Suprapubic skin (tissue), 3 donors: ENCODE data around the gene P2RX7.

Source experiments
- POLR2AphosphoS5 ChIP-seq, 3 donors: sonication (generic); formaldehyde crosslinking; IDR thresholded peaks; one replicate each; pipeline ENCODE4 v1.6.1; 2017; ENCODE audit warnings: antibody characterized with exemption in 3 of 3
- TF ChIP-seq, protein P1 (sequence below), 2 donors: fragments of 200-600 bp in 1 of 2; fragments of 450-650 bp in 1 of 2; sonication (generic) in 1 of 2; IDR thresholded peaks; one replicate each; pipeline ENCODE4 v1.5.1; 2016 to 2019; ENCODE audit warnings: antibody characterized with exemption in 2 of 2, mild to moderate bottlenecking in 1 of 2, moderate library complexity in 1 of 2

DNA sequence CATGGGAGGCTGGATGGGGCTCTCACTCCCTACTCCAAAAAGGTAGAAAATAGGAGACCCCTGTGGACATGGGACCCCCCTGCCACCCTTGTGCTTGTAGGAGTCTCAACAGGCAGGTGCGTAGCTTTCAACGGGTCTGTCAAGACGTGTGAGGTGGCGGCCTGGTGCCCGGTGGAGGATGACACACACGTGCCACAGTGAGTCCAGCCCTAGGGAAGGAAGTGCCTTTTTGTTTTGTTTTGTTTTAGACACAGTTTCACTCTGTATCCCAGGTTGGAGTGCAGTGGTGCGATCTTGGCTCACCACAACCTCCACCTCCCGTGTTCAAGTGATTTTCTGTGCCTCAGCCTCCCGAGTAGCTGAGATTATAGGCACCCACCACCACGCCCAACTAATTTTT is 90.2 kb downstream of the P2RX7 start:
- TF ChIP-seq, protein P1, sequence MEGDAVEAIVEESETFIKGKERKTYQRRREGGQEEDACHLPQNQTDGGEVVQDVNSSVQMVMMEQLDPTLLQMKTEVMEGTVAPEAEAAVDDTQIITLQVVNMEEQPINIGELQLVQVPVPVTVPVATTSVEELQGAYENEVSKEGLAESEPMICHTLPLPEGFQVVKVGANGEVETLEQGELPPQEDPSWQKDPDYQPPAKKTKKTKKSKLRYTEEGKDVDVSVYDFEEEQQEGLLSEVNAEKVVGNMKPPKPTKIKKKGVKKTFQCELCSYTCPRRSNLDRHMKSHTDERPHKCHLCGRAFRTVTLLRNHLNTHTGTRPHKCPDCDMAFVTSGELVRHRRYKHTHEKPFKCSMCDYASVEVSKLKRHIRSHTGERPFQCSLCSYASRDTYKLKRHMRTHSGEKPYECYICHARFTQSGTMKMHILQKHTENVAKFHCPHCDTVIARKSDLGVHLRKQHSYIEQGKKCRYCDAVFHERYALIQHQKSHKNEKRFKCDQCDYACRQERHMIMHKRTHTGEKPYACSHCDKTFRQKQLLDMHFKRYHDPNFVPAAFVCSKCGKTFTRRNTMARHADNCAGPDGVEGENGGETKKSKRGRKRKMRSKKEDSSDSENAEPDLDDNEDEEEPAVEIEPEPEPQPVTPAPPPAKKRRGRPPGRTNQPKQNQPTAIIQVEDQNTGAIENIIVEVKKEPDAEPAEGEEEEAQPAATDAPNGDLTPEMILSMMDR (IDR thresholded peaks at IDR 0.05), result no peak
- no peak for TF ChIP-seq POLR2AphosphoS5 (IDR thresholded peaks at IDR 0.05)
